ENCODE measurements around the gene SLC22A31. TPM values are rescaled to one million over a fixed set of nuclear protein-coding genes. Genes with fewer than 3 reads are reported as not detected.
"Not testable (repeated sequence)": the region's sequence is repeated elsewhere in the genome, so short reads cannot be mapped to it uniquely, and the experiment has no call there.

The SLC22A31 gene
- total and polyA plus RNA-seq, 2 donors (not counting 3 experiments of a cell fraction or from before 2014, with no cell fraction given) = 1.0 TPM; not detected in 1

DNA sequence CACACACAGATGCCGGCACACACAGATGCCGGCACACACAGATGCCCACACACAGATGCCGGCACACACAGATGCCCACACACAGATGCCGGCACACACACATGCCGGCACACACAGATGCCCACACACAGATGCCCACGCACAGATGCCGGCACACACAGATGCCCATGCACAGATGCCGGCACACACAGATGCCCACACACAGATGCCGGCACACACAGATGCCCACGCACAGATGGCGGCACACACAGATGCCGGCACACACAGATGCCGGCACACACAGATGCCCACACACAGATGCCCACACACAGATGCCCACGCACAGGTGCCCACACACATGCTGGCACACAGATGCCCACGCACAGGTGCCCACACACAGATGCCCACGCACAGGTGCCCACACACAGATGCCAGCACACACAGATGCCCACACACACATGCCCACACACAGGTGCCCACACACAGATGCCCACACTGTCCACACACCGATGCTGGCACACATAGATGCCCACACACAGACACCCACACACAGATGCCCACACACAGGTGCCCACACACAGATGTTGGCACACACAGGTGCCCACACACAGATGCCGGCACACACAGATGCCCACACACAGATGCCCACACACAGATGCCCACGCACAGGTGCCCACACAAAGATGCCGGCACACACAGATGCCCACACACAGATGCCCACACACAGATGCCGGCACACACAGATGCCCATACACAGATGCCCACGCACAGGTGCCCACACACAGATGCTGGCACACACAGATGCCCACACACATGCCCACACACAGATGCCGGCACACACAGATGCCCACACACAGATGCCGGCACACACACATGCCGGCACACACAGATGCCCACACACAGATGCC lies 11.6 kb downstream of the SLC22A31 start:
- FAIRE-seq; H3K27me3 ChIP-seq (ENCODE audit: control insufficient read depth in 2 of 2, insufficient read depth in 2 of 2, low read length in 2 of 2); intact Hi-C loops (cut with micrococcal nuclease); H3K4me2 ChIP-seq (ENCODE audit: insufficient read depth, low read length); H3K79me2 ChIP-seq (ENCODE audit: control insufficient read depth, insufficient read depth, low read length); CTCF ChIA-PET; H3K9me3 ChIP-seq (replicated peaks; ENCODE audit: control insufficient read depth, insufficient read depth, low read length); DNase-seq (ENCODE audit: low read depth, low spot score); H3K9me1 ChIP-seq (replicated peaks; ENCODE audit: control insufficient read depth, extremely low read depth, insufficient read depth, low read length); H2AFZ ChIP-seq (ENCODE audit: low read depth, low read length); H3K4me3 ChIP-seq (replicated peaks in 1 of 3; ENCODE audit: insufficient read depth in 1 of 3, low read depth in 1 of 3, low read length in 3 of 3); dilution Hi-C loops (cut with MboI; ENCODE audit: extremely low pct_ligation_motif_present, low sequenced_read_pairs); H4K20me1 ChIP-seq (replicated peaks; ENCODE audit: control insufficient read depth, extremely low read depth, insufficient read depth, low read length); H3K27ac ChIP-seq (ENCODE audit: insufficient read depth, low read depth, low read length); H3K36me3 ChIP-seq (ENCODE audit: control insufficient read depth in 2 of 2, extremely low read depth in 1 of 2, insufficient read depth in 2 of 2, low read length in 2 of 2); H3K4me1 ChIP-seq (ENCODE audit: control insufficient read depth, extremely low read depth, insufficient read depth, low read length); POLR2A ChIA-PET; BruUV-seq (replicated peaks); H3K9ac ChIP-seq (replicated peaks; ENCODE audit: extremely low read depth, insufficient read depth, low read length): not testable (repeated sequence)

DNA sequence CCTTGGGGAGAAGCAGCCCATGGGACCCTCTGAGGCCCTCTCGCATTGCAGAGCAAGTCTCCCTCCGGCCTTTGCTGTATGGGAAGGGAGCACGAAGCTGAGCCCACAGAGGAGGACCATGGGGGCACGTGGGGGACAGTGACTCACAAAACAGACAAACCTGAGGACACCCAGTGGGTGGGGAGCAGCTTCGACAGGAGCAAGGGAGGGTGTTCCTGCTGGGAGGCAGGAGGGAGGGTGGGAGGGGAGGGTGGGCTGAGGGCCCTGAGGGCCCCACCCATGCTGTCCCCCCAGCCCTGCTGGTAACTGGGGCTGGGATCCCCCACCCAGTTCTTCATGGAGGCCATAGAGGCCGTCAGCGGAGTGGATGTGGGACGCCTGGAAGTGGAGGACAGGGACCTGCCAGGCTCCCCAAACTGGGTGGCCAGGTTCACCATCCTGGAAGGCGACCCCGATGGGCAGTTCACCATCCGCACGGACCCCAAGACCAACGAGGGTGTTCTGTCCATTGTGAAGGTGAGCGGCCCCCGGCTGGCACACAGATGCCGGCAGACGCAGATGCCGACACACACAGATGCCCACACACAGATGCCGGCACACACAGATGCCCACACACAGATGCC lies 12.5 kb downstream of the SLC22A31 start:
- FAIRE-seq (no peak), DNase-seq (ENCODE audit: low read depth, low spot score) (no peak)
- no peaks in the 10 kb centered on the region for H3K9me3 ChIP-seq (replicated peaks; ENCODE audit: control insufficient read depth, insufficient read depth, low read length)
- H3K9ac ChIP-seq (replicated peaks; ENCODE audit: extremely low read depth, insufficient read depth, low read length) = no peak overlapping the region
- no peaks in the 10 kb centered on the region for H3K9me1 ChIP-seq (replicated peaks; ENCODE audit: control insufficient read depth, extremely low read depth, insufficient read depth, low read length)
- dilution Hi-C loops (cut with MboI; ENCODE audit: extremely low pct_ligation_motif_present, low sequenced_read_pairs) (no loop called here), intact Hi-C loops (cut with micrococcal nuclease) (no loop called here)
- TF ChIP-seq MYC (IDR thresholded peaks at IDR 0.05; ENCODE audit: low read depth, low read length) = no peak
- TF ChIP-seq, protein P1, sequence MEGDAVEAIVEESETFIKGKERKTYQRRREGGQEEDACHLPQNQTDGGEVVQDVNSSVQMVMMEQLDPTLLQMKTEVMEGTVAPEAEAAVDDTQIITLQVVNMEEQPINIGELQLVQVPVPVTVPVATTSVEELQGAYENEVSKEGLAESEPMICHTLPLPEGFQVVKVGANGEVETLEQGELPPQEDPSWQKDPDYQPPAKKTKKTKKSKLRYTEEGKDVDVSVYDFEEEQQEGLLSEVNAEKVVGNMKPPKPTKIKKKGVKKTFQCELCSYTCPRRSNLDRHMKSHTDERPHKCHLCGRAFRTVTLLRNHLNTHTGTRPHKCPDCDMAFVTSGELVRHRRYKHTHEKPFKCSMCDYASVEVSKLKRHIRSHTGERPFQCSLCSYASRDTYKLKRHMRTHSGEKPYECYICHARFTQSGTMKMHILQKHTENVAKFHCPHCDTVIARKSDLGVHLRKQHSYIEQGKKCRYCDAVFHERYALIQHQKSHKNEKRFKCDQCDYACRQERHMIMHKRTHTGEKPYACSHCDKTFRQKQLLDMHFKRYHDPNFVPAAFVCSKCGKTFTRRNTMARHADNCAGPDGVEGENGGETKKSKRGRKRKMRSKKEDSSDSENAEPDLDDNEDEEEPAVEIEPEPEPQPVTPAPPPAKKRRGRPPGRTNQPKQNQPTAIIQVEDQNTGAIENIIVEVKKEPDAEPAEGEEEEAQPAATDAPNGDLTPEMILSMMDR (IDR thresholded peaks at IDR 0.05; ENCODE audit: extremely low read depth in 1 of 2, insufficient read depth in 1 of 2, low read depth in 1 of 2, low read length in 2 of 2) = no peak
- TF ChIP-seq JUN (IDR thresholded peaks at IDR 0.05; ENCODE audit: borderline replicate concordance, insufficient read depth, insufficient read length, low read depth) = no peak
- TF ChIP-seq POLR2A (IDR thresholded peaks at IDR 0.05; ENCODE audit: low read depth, low read length) = no peak
- no peak for TF ChIP-seq EZH2 (IDR thresholded peaks at IDR 0.05; ENCODE audit: borderline replicate concordance, low read depth, low read length, severe bottlenecking)
- TF ChIP-seq FOS (IDR thresholded peaks at IDR 0.05; ENCODE audit: borderline replicate concordance, insufficient read depth, low read length) = no peak
- TF ChIP-seq, protein P2, sequence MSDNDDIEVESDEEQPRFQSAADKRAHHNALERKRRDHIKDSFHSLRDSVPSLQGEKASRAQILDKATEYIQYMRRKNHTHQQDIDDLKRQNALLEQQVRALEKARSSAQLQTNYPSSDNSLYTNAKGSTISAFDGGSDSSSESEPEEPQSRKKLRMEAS (IDR thresholded peaks at IDR 0.05; ENCODE audit: insufficient read depth, insufficient read length) = no peak
- TF ChIP-seq POLR2AphosphoS5 (IDR thresholded peaks at IDR 0.05; ENCODE audit: insufficient read depth, low read depth, low read length) = no peak
- no peak for TF ChIP-seq GATA2 (IDR thresholded peaks at IDR 0.05; ENCODE audit: insufficient read depth, insufficient read length, low read depth, low read length)
- BruUV-seq (replicated peaks) = no TSS peak
- H3K4me2 ChIP-seq (ENCODE audit: insufficient read depth, low read length) = no peak overlapping the region
- H3K27me3 ChIP-seq (ENCODE audit: control insufficient read depth in 2 of 2, insufficient read depth in 2 of 2, low read length in 2 of 2) = peaks cover 0 to 4% of the 10 kb centered on the region in 2 experiments
- CTCF ChIA-PET = interaction anchor here (0.5 kb wide), 1 partner anchor 253 kb away, joined by 3 read pairs; no protein-coding TSS in a partner anchor
- H2AFZ ChIP-seq (ENCODE audit: low read depth, low read length) = no peak overlapping the region
- H4K20me1 ChIP-seq (replicated peaks; ENCODE audit: control insufficient read depth, extremely low read depth, insufficient read depth, low read length) = no peaks in the 10 kb centered on the region
- H3K79me2 ChIP-seq (ENCODE audit: control insufficient read depth, insufficient read depth, low read length) = no peaks in the 10 kb centered on the region
- no peaks in the 10 kb centered on the region for H3K4me1 ChIP-seq (ENCODE audit: control insufficient read depth, extremely low read depth, insufficient read depth, low read length)
- no peak overlapping the region for H3K27ac ChIP-seq (ENCODE audit: insufficient read depth, low read depth, low read length)
- no peaks in the 10 kb centered on the region for H3K36me3 ChIP-seq (ENCODE audit: control insufficient read depth in 2 of 2, extremely low read depth in 1 of 2, insufficient read depth in 2 of 2, low read length in 2 of 2)
- H3K4me3 ChIP-seq (replicated peaks in 1 of 3; ENCODE audit: insufficient read depth in 1 of 3, low read depth in 1 of 3, low read length in 3 of 3) = no peak overlapping the region
- POLR2A ChIA-PET = no interaction called here

Data from endothelial cell of umbilical vein (primary cell).